OCI-M2 (cell line): ENCODE data around the gene VEGFC.

Experiments
- DNase-seq: peaks from one replicate; lab custom pipeline; 2025; ENCODE audit not compliant: unreplicated experiment; lab: John Stamatoyannopoulos, UW

The VEGFC gene, protein sequence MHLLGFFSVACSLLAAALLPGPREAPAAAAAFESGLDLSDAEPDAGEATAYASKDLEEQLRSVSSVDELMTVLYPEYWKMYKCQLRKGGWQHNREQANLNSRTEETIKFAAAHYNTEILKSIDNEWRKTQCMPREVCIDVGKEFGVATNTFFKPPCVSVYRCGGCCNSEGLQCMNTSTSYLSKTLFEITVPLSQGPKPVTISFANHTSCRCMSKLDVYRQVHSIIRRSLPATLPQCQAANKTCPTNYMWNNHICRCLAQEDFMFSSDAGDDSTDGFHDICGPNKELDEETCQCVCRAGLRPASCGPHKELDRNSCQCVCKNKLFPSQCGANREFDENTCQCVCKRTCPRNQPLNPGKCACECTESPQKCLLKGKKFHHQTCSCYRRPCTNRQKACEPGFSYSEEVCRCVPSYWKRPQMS

GRCh38 chr4:176792326-176793059 lies at the start of gene VEGFC:
TSS of gene VEGFC (minus strand) at chr4:176792922. CDS start at chr4:176792311, 611 bp downstream.
- no peak for DNase-seq

- DNase-seq, result no peak
These were observed 49.0 kb upstream of the VEGFC start for GRCh38 chr4:176841711-176842112.

DNA sequence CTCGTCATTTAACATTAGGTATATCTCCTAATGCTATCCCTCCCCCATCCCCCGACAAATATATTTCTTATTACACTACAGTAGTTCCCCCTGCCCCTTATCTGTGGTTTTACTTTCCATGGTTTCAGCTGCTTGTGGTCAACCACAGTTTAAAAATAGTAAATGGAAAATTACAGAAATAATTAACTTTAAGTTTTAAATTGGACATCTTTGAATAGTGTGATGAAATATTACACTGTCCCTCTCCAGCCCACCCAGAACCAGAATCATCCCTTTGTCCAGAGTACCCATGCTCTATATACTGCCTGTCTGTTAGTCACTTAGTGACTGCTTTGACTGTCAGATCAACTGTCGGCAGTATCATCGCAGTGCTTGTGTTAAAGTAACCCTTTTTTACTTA lies 47.4 kb upstream of the VEGFC start:
- no peak for DNase-seq

- no peak for DNase-seq
These were observed 46.9 kb upstream of the VEGFC start for GRCh38 chr4:176839656-176840055.

DNA sequence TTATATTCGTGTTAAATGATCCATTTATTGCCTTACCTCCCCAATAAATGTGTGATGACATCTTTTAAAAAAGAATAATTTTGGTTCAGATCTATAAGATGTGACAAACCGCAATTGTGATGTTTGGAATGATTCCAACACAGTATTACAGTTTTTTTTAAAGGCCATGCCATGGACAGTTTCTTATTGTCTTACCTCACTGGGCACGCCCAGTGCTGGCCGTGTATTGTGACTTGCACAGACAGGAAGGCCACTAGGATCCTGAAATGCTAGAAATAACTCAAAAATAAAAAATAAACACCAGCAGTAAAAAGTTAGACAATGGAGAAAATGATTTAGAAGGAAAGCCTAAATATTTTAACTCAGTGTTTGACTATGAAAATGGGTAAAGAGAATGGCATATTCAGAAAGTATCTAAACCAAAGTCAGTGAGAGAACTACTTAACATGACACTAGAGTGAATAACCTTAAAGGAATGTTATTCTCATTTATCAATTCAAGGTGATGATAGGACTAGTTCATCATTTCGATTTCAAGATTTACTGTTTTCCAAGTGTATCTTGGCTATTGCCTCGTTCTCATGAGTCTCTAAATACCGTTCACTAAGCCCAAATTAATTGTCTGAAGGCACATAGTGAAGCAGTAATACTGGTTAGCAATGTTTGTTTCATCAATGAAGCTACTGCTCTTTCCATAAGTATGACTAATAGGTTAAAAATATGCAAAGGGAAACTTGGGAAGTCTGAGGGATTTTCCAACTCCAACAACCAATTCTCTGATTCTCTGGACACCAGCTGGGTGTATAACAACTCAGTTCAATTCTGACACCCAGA lies 46.1 kb upstream of the VEGFC start:
- no peak for DNase-seq

GRCh38 chr4:176837169-176837895 lies 44.6 kb upstream of the VEGFC start:
- no peak for DNase-seq

DNA sequence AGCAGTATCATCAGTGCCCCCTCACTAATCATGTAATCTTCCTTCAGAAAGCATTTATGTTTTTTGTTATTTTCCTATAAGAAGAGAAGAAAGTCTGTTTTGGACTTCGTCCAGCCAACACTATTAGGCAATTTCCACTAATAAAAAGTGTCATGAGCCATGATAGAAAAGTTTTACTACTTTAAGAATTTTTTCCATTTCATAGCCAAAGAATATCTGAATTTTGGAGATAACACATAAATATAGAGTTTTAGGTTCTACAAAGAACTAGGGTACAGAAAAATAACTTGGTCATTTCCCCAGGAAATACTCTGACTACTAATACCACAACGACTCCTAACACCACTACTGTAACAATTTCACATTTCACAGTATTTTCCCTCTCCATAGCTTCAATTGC lies 41.8 kb upstream of the VEGFC start:
- no peak for DNase-seq

DNA sequence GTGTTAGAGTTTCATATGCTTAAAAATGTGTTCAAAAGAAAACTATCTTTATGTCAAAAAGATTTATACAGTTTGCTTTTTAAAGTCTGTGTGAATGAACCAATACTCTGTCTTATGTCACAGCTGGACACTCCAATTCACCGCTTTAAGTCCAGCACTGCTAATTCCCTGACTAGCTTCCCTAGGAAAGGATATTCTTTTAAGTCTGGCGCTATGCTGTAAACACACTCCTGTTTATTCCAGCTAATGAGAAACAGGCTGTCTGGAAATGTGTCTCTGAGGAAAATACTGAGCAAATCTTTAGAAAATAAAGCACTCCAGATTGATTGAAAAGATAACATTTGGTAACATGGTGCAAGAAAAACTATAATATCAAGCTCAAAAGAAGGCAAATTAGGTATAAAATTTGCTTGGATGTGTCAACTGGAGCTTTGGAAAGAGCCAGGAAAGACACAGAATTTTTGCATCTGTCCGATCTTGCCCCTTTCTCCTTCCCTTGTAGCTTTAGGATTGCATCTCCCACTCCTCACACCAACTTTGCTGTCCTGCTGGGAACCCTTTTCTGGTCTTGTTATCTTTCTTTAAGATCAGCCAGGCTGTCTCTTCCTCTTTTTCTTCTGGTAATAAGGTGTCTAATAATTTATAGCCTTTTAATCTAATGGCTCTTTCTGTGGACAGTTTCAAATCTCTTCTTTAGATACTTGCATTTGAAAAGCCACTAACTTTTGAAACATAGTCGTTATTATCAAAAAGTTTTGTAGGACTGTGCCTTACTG lies 40.9 kb upstream of the VEGFC start:
- DNase-seq, result no peak

DNA sequence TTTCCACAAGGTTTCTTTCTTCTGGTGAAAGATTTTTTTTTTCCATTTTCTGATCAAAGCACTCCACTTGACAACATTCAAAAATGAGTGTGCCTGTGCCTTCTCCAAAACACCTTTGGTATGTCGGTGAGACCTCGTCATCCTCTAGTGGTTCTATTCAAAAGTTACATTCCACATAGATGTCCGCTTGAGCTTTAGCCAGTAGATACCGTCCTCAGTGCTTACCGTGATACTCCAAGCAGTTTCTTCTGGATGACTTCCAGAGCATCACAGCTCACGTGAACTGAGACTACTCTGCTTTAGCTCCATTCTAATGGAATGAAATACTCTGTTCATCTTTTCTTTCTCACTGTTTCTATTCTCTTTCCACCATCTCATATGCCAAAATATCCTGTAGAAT lies 38.2 kb upstream of the VEGFC start:
- no peak for DNase-seq

DNA sequence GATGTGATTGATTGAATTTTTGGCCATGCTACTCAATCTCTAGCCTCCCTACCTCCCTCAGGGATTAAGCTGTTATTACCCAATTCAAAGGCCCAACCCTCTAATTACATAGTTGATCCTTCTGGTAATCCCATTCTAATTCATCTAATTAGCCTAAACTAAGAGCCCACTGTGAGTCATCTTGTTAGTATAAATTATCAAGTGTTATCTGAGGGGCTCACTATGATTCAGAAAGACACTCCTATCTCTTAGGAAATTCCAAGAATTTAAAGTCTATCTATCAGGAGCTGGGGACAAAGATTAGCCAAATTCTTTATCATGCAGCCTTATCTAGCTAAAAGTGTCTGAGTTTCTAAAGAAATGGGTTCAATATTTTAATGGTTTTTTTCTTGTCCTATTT lies 32.9 kb upstream of the VEGFC start:
- no peak for DNase-seq

GRCh38 chr4:176824645-176825366 lies 32.1 kb upstream of the VEGFC start:
- DNase-seq, result no peak

DNA sequence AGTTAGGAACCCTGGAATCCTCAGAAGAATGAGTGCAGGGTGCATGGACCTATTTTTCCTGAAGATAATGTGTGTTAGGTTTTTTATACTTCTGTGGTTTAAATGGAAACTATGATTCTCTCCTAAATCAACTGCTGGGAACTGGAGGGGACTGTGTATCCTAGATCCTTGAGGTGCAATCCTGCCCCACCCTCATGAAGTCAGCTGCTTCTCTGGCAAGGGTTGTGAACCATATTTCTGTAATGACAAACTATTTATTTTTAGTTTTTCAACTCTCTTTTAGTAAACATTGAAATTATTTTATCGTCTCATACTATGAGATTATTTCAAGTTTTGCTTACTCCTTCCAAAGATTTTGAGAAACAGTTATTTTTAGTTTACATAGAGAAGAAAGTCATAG lies 25.8 kb upstream of the VEGFC start:
- no peak for DNase-seq

GRCh38 chr4:176817204-176817603 lies 24.5 kb upstream of the VEGFC start:
- DNase-seq, result no peak

GRCh38 chr4:176814770-176815169 lies 22.0 kb upstream of the VEGFC start:
- no peak for DNase-seq

DNA sequence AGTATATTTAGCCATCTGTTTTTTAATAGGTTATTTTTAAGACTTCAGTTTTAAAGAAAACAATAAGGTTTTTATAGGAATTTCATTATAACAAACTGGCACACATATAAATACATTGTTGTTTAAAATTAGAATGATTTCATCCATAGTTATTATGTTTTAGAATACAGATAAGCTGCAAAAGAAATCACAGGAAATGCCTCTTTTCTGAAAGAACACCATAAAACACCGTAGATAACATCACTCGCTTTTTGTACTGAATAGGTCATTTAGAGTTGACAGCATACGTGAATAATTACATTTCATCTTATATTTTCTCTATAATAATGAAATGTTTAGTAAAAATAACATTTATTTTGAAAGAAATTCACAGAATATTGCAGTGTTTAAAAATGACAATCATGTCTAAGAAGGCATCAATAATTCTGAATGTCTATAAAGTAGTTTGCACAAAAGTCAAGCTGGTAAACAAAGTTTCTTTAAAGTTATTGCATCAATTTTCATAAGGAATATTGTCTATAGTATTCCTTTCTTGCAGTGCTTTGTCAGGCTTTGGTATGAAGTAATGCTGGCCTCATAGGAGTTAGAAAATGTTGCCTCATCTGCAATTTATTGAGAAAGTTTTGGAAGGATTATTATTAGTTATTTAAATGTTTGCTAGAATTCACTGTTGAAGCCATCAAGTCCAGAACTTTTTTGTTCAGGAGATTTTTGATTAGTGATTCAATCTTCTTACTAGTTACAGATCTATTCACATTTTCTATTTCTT lies 17.9 kb upstream of the VEGFC start:
- no peak for DNase-seq

DNA sequence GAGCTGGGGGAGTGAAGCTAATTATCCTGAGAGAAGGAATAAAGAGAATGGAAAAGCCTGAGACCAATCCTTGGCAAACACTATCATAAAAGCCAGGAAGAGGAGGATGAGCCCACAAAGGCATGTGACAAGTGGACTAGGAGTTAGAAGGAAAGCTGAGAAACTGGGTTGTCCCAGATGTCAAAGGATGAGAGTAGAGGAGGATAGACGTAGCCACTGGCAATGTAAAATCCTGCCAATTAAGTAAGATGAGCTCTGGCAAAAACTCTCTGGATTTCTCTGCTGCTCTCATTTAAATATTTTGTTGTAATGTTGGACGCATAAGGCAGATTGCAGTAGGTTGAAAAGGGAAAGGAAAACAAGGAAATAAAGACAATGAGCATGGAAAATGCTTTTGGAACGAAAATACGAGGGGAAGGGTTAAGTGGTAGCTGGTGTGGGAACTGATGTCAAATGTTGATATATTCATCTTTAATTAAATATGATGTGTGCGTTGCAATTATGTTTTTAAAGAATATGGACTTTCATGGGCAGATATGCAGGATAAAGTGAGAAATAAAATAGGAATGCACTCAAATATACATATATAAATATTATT lies 14.2 kb upstream of the VEGFC start:
- DNase-seq, result no peak

DNA sequence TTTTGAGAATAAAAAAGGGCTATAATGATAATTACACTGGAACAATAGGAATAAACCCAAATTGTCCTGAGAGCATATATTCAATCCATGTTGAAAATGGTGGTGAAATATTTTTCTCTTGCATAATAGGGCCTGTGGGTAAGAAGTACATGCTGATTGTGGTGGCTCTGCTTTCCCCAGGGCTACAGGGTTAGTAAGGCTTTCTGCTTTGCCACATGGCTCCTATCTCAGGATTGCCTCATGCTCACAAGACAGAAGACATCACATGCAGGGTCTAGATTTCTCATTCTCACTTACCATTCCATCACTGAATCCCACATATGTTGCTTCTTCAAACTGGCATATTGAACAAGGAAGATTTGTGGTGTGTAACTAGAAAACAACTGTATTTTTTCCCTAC lies 12.4 kb upstream of the VEGFC start:
- DNase-seq, result no peak

DNA sequence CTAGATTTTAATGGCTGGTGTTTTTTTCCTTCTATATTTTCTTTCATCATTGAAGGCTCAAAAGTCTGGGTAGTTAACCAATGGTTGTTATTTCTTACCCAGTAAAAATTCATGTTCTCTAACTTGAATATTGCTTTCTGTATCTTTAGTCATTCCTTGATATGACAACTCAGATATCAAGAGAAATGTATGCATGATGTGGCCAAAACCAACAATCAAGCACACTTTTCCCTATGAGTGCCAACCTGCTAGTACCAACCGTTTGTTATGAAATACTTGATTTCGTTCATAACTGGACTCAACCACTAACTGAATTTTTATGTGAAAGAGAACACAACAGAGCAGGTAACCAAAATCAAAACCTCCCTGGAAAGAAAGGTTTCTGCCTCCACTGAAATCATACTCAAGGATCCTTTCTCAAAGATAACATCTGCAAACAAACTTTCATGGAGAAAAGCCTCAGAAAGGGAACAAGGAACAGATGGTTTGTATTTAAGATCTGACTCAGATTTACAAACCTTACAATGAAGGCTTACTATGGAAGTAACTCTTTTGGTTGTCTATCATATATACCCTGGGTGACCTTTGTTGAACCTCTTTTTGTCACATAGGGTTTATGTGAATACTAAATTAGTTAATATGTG lies 8.3 kb upstream of the VEGFC start:
- DNase-seq, result no peak
